ENCODE results near the gene BAIAP2. TPM values are rescaled to one million over a fixed set of nuclear protein-coding genes. Genes with fewer than 3 reads are reported as not detected.

The BAIAP2 gene
- total and polyA plus RNA-seq, 10 donors, result 2.8 to 33.2 (median 17.8) TPM

- no peaks in the 10 kb centered on the region for H3K36me3 ChIP-seq
- H3K27me3 ChIP-seq (replicated peaks in 1 of 7), result peaks cover 0 to 1% (median 0%) of the 10 kb centered on the region in 7 donors
- peaks cover 0 to 2% (median 1%) of the 10 kb centered on the region in 6 donors for H3K4me1 ChIP-seq
- no peak overlapping the region for H3K4me3 ChIP-seq
- intact Hi-C loops (cut with DNase I; ENCODE audit: low total_unique reads), result no loop called here
- 79 to 85% (median 83%) methylated on average over 3 of the region's 3 CpGs for WGBS, 5 donors
- peaks cover 0 to 31% (median 21%) of the 10 kb centered on the region in 8 donors for H3K9me3 ChIP-seq
- TF ChIP-seq CTCF (IDR thresholded peaks at IDR 0.05 in 8 of 11, conservative IDR thresholded peaks at IDR 0.05 in 3 of 11), result no peak
- TF ChIP-seq POLR2AphosphoS5 (IDR thresholded peaks at IDR 0.05), result no peak
- no peak for TF ChIP-seq POLR2A (IDR thresholded peaks at IDR 0.05)
- no peak for DNase-seq
- H3K27ac ChIP-seq, result no peak overlapping the region
These were observed 23.0 kb upstream of the BAIAP2 start for GRCh38 chr17:81011951-81012350.

- H3K4me3 ChIP-seq, result no peak overlapping the region
- peaks cover 0 to 33% (median 23%) of the 10 kb centered on the region in 8 donors for H3K9me3 ChIP-seq
- intact Hi-C loops (cut with DNase I; ENCODE audit: low total_unique reads), result no loop called here
- H3K36me3 ChIP-seq, result no peaks in the 10 kb centered on the region
- peaks cover 6 to 11% (median 10%) of the 10 kb centered on the region in 6 donors for H3K4me1 ChIP-seq
- H3K27ac ChIP-seq, result no peak overlapping the region
- WGBS, 5 donors, result 87 to 90% (median 90%) methylated on average over 13 of the region's 13 CpGs
- no peaks in the 10 kb centered on the region for H3K27me3 ChIP-seq (replicated peaks in 1 of 7)
- DNase-seq, result peak; percentile 52
- TF ChIP-seq POLR2AphosphoS5 (IDR thresholded peaks at IDR 0.05) (no peak), POLR2A (IDR thresholded peaks at IDR 0.05) (no peak), CTCF (IDR thresholded peaks at IDR 0.05 in 8 of 11, conservative IDR thresholded peaks at IDR 0.05 in 3 of 11) (no peak)
These were observed 22.1 kb upstream of the BAIAP2 start for GRCh38 chr17:81012574-81013447.

GRCh38 chr17:81013642-81014041 is 21.3 kb upstream of the BAIAP2 start:
- Histone ChIP-seq H3K9me3 (peaks cover 0 to 33% (median 23%) of the 10 kb centered on the region in 8 donors), H3K4me1 (peaks cover 11 to 19% (median 17%) of the 10 kb centered on the region in 6 donors), H3K27ac (no peak overlapping the region), H3K27me3 (replicated peaks in 1 of 7) (no peaks in the 10 kb centered on the region), H3K36me3 (no peaks in the 10 kb centered on the region), H3K4me3 (no peak overlapping the region)
- WGBS, 5 donors, result 67 to 86% (median 77%) methylated on average over 6 of the region's 6 CpGs
- peak; percentile 20 for DNase-seq
- TF ChIP-seq CTCF (IDR thresholded peaks at IDR 0.05 in 8 of 11, conservative IDR thresholded peaks at IDR 0.05 in 3 of 11), result no peak
- TF ChIP-seq POLR2AphosphoS5 (IDR thresholded peaks at IDR 0.05), result no peak
- TF ChIP-seq POLR2A (IDR thresholded peaks at IDR 0.05), result no peak
- intact Hi-C loops (cut with DNase I; ENCODE audit: low total_unique reads), result no loop called here

- no peaks in the 10 kb centered on the region for H3K36me3 ChIP-seq
- TF ChIP-seq CTCF (IDR thresholded peaks at IDR 0.05 in 8 of 11, conservative IDR thresholded peaks at IDR 0.05 in 3 of 11), result no peak
- no peak for TF ChIP-seq POLR2A (IDR thresholded peaks at IDR 0.05)
- TF ChIP-seq POLR2AphosphoS5 (IDR thresholded peaks at IDR 0.05), result no peak
- no peaks in the 10 kb centered on the region for H3K27me3 ChIP-seq (replicated peaks in 1 of 7)
- H3K4me1 ChIP-seq, result peaks cover 11 to 29% (median 22%) of the 10 kb centered on the region in 6 donors
- WGBS, 5 donors, result 88 to 100% (median 98%) methylated on average over 1 of the region's 1 CpG
- no peak overlapping the region for H3K27ac ChIP-seq
- peaks cover 0 to 33% (median 23%) of the 10 kb centered on the region in 8 donors for H3K9me3 ChIP-seq
- intact Hi-C loops (cut with DNase I; ENCODE audit: low total_unique reads), result no loop called here
- DNase-seq, result no peak
- H3K4me3 ChIP-seq, result no peak overlapping the region
These were observed 19.8 kb upstream of the BAIAP2 start for GRCh38 chr17:81015136-81015535.
